Measurements from ENCODE around the gene UBE2E2.

DNA sequence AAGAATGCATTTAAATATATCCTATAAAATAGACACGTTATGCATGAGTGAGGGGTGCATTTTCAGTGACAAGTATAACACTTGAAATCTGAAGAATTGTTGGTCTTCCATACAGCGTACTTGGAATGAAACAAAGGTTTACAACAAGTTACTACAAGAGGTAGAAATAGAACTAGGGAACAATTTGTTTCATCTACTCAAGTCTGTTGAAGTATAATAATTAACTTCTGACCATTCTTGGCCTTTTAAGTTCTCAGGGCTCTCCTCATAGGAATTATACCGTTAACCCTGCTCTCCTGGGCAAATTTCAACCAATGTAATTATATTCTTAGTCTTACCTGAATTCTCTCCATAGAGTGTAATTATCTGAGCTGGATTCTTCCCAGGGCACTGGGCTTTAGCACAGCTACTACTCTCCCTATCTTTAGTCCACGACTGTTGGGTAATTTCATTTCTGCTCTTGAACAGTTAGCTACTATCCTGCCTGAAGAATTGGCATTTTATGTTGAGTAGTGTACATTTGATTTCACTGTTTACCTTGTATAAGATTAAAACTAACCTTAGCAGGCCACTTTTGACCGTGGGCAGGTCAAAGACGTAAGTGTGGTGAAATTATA lies 100.6 kb downstream of the UBE2E2 start:
- TF ChIP-seq, protein P1, sequence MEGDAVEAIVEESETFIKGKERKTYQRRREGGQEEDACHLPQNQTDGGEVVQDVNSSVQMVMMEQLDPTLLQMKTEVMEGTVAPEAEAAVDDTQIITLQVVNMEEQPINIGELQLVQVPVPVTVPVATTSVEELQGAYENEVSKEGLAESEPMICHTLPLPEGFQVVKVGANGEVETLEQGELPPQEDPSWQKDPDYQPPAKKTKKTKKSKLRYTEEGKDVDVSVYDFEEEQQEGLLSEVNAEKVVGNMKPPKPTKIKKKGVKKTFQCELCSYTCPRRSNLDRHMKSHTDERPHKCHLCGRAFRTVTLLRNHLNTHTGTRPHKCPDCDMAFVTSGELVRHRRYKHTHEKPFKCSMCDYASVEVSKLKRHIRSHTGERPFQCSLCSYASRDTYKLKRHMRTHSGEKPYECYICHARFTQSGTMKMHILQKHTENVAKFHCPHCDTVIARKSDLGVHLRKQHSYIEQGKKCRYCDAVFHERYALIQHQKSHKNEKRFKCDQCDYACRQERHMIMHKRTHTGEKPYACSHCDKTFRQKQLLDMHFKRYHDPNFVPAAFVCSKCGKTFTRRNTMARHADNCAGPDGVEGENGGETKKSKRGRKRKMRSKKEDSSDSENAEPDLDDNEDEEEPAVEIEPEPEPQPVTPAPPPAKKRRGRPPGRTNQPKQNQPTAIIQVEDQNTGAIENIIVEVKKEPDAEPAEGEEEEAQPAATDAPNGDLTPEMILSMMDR (optimal IDR thresholded peaks at IDR 0.05 in 1 of 3, IDR thresholded peaks at IDR 0.05 in 1 of 3, conservative IDR thresholded peaks at IDR 0.05 in 1 of 3; ENCODE audit: extremely low read depth in 1 of 3, insufficient read depth in 2 of 3, low read length in 3 of 3) = no peak
- TF ChIP-seq EZH2 (IDR thresholded peaks at IDR 0.05; ENCODE audit: low read length) = no peak

All from keratinocyte (primary cell).